PFSK-1 (cell line): ENCODE results near the gene PPFIA3.

Experiments used
- REST ChIP-seq, 2 experiments: IDR thresholded peaks; 2 replicates each; pipeline versions ENCODE4 v1.6.1 to v1.8.0; 2011 to 2012; ENCODE audit warnings: low read depth in 2 of 2, low read length in 2 of 2, control low read depth in 1 of 2, inconsistent platforms in 1 of 2, mild to moderate bottlenecking in 1 of 2, moderate library complexity in 1 of 2; ENCODE audit not compliant: insufficient read depth in 1 of 2
- SIN3A ChIP-seq: IDR thresholded peaks from 2 replicates; pipeline ENCODE4 v1.6.1; 2012; ENCODE audit warnings: mild to moderate bottlenecking, low read length, moderate library complexity, borderline replicate concordance; ENCODE audit not compliant: insufficient read depth

- TF ChIP-seq REST (IDR thresholded peaks at IDR 0.05; ENCODE audit: insufficient read depth in 1 of 2, low read depth in 2 of 2, low read length in 2 of 2): no peak
- TF ChIP-seq SIN3A: no peak
Observed at GRCh38 chr19:49154279-49154678, 34.9 kb downstream of the PPFIA3 start.
